GM19455 (cell line): Measurements from ENCODE around the gene STYX.

ENCODE experiments used
- ATAC-seq: cut with Tn5 transposase; IDR thresholded peaks from one replicate; pipeline ENCODE4 v1.9.1; 2021; ENCODE audit not compliant: unreplicated experiment

STYX gene, protein sequence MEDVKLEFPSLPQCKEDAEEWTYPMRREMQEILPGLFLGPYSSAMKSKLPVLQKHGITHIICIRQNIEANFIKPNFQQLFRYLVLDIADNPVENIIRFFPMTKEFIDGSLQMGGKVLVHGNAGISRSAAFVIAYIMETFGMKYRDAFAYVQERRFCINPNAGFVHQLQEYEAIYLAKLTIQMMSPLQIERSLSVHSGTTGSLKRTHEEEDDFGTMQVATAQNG

DNA sequence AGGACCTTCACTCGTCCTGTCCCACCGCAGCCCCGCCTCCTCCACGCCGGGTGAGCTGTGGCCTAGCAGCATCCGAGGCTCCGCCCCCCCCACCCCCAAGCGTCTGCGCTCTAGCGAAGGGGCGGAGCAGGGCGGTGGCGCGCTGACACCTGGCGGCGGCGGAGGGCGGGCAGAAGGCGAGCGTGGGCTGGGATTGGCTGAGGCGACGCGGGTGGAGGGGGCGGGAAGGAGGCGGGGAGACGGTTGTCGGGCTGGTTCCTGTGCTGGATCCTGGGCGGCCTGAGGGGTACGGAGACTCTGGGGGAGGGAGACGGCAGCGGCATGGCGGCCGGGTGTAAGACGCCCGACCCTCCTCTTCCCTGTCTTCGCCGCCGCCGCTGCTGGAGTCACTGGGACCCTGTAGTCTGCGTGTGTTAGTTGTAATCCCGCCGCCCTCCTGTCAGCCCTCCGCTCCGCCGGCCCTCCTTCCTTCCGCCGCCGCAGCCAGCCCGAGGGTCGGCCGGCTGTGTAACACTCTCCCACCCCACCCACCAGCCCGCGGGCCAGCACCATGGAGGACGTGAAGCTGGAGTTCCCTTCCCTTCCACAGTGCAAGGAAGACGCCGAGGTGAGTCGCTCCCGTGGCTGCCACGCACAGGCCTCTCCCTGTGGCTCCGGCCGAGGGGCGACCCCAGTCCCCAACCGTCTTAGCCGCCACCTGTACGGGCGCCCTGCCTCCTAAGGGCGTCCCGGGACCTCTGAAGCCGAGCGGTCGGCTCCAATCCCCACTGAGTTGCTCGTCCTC is at the start of gene STYX:
TSS of gene STYX (plus strand) at position 242 of the 784 bp plus-strand sequence. CDS start at position 551, 309 bp downstream.
- peak; percentile 93 for ATAC-seq

- no peak for ATAC-seq
These were observed 45.9 kb upstream of the STYX start for GRCh38 chr14:52683985-52684520.

DNA sequence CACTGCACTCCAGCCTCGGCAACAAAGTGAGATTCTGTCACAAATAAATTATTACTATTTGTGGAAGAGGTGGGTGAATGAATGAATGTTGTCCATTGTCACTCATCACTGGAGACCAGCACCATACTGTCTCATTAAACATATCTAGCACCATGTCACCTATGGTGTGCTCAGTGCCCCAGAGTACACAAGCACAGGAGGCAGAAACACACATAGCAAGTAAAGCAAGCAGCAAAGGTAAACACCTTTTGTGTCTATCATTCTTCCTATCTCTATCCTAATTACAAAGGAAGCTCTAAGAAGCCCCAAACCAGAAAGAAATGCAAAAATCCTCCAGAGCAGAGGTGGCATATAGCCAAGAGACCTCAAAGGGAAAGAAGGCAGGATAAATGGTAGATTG is 43.8 kb upstream of the STYX start:
- ATAC-seq: no peak

- no peak for ATAC-seq
These were observed 38.8 kb upstream of the STYX start for GRCh38 chr14:52690983-52691760.

DNA sequence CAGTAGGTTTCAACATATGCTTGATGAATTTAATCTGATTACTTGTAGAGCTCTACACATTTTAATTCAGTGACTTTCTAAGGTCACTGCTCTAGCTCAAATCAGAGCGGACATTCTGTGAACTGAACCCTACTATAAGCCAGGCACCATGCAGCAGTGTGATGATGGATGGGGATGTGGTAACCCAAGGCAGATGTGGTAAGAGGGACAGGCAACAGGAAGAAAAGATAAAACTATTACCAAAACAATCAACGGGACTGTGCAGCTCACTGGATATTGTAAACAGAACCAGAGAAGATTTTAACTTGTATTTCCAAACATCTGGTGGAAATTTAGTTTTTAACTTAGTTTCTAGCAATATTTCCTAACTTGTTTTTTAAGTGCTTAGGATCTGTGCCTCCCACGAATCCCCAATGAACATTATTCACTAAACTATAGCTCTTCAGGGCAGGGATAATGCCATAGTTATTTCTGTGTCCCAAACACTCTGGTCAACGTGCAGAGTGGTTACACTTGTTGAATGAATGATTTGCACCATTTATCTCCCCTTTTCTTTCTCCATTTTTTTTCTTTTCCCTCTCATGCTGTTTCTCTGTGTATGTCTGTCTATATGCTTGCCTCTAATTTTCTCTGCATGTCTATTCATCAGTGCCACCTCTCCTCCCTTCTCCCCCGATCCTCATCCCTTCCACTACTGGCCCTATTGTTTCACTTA is 37.6 kb upstream of the STYX start:
- ATAC-seq: no peak

GRCh38 chr14:52693036-52693435 is 36.9 kb upstream of the STYX start:
- ATAC-seq: no peak

DNA sequence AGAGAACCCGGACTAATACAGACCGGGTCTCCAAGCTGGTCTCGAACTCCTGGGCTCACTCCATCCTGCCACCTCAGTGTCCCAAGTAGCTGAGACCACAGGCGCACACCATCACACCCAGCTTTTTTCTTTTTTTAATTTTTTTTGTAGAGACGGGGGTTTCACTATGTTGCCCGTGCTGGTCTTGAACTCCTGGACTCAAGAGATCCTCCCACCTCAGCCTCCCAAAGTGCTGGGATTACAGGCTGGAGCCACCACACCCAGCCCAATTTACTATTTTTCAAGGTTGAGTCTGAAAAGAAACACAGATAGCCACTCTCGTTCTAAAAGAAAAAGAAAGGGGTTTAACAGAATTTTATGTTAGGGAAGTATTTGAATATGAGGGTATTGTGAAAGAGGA is 36.4 kb upstream of the STYX start:
- no peak for ATAC-seq

GRCh38 chr14:52694761-52695480 is 35.0 kb upstream of the STYX start:
- peak; percentile 59 for ATAC-seq

- ATAC-seq: peak; percentile 65
These were observed 34.4 kb upstream of the STYX start, which contains the start of gene ERO1A for GRCh38 chr14:52695481-52696091. Gene ERO1A (minus strand): TSS chr14:52695558. CDS start chr14:52695481, 77 bp downstream.

- ATAC-seq: no peak
These were observed 29.2 kb upstream of the STYX start for GRCh38 chr14:52700701-52701172.

GRCh38 chr14:52701223-52701622 is 28.7 kb upstream of the STYX start:
- ATAC-seq: no peak

- no peak for ATAC-seq
These were observed 26.7 kb upstream of the STYX start for GRCh38 chr14:52703225-52703624.

DNA sequence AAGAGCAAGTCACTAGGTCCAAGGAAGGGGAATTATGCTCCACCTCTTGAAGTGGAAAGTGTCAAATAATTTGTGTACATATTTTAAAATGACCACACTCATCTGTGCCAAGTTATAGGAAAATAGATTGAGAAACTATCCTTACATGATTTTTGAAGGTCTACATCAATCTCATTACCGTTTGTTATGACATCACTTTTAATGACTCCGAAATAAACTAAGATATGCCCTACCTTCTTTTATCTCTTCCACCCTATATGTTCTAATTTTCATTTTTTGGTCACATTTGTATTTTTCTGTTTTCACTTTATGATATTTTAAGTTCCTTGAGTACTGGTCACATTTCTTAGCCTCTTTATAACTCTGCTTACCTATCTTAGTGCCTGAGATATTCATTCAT is 26.3 kb upstream of the STYX start:
- ATAC-seq: no peak

DNA sequence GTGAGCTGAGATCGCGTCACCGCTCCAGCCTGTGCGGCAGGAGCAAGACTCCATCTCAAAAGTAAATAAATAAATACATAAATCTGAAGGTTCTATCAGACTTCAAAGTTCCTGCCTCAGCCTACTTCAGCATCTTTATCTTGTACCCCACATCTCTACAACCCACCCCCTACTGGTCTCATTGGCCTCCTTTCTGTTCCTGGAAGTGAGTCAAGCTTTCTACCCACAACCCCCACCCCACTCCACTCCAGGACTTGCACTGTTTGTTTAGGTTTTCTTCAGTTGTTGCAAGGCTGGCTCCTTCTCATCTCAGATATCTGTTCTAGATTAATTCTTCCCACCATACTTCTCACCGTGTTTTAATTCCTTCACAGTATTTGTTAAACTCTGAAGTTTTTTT is 23.7 kb upstream of the STYX start:
- ATAC-seq: no peak

- ATAC-seq: peak; percentile 99
These were observed 23.0 kb upstream of the STYX start, which contains the start of gene PSMC6 for GRCh38 chr14:52706724-52707706. Gene PSMC6 (plus strand): TSS chr14:52707200. CDS start chr14:52707220, 20 bp downstream.

- no peak for ATAC-seq
These were observed 18.3 kb upstream of the STYX start for GRCh38 chr14:52711666-52712065.

DNA sequence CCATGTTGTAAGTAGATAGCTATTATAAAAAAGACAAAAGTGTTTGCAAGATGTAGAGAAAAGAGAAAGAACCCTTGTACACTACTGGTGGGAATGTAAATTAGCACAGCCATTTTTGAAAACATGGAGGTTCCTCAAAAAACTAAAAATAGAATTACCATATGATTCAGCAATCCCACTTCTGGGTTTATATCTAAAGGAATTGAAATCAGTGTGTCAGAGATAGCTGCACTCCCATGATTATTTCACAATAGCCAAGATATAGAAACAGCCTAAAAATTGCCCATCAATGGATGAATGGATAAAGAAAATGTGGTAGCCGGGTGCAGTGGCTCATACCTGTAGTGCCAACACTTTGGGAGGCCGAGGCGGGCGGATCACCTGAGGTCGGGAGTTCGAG is 13.8 kb upstream of the STYX start:
- ATAC-seq: no peak
